H1 (cell line): Measurements from ENCODE around the gene RILPL1. TPM values are rescaled to one million over a fixed set of nuclear protein-coding genes. Genes with fewer than 3 reads are reported as not detected.
"Not testable (repeated sequence)": the region's sequence is repeated elsewhere in the genome, so short reads cannot be mapped to it uniquely, and the experiment has no call there.

Source experiments
- CTCF ChIA-PET: fragments of 300-600 bp; sonication (Branson Sonifier 250); formaldehyde crosslinking; loops from one replicate; lab custom pipeline; 2021; ENCODE audit not compliant: partially characterized antibody; lab: Charles Lee
- POLR2A ChIA-PET: fragments of 300-600 bp; sonication (Branson Sonifier 250); formaldehyde crosslinking; loops from one replicate; lab custom pipeline; 2021; ENCODE audit warnings: inconsistent platforms; ENCODE audit not compliant: partially characterized antibody; lab: Charles Lee
- DNase-seq, 2 experiments: peaks; one replicate each; pipeline versions ENCODE4 v3.0.0 to v3.0.0-alpha.2; 2010 to 2022; ENCODE audit warnings: low spot score in 2 of 2, low read depth in 1 of 2, mixed read lengths in 1 of 2
- FAIRE-seq: peaks from 2 replicates; lab custom pipeline; 2011; peaks lifted over from hg19 to GRCh38; lab: Jason Lieb, UNC
- H2AFZ ChIP-seq: 2 replicates; pipeline ENCODE4 v1.8.1; 2012; ENCODE audit warnings: low read length, inconsistent platforms
- H2AK5ac ChIP-seq: 2 replicates; pipeline ENCODE4 v1.6.1; 2013; ENCODE audit warnings: low read depth, low read length
- H2BK120ac ChIP-seq: replicated peaks from 2 replicates; pipeline ENCODE3; 2013; ENCODE audit warnings: low read depth, low read length, inconsistent platforms
- H2BK12ac ChIP-seq: 2 replicates; pipeline ENCODE4 v1.6.1; 2013; ENCODE audit warnings: low read depth, low read length
- H2BK15ac ChIP-seq: 2 replicates; pipeline ENCODE4 v1.6.1; 2013; ENCODE audit warnings: low read length
- H2BK20ac ChIP-seq: 2 replicates; pipeline ENCODE4 v1.6.1; 2013; ENCODE audit warnings: low read length
- H2BK5ac ChIP-seq: 2 replicates; pipeline ENCODE4 v1.6.1; 2013; ENCODE audit warnings: low read depth, low read length
- H3K14ac ChIP-seq: 2 replicates; pipeline ENCODE4 v1.6.1; 2013; ENCODE audit warnings: inconsistent platforms; ENCODE audit not compliant: insufficient read length
- H3K18ac ChIP-seq: 2 replicates; pipeline ENCODE4 v1.6.1; 2013; ENCODE audit warnings: low read length; ENCODE audit errors: extremely low read depth
- H3K23ac ChIP-seq: 2 replicates; pipeline ENCODE4 v1.6.1; 2013; ENCODE audit warnings: inconsistent platforms; ENCODE audit not compliant: insufficient read length
- H3K23me2 ChIP-seq: 2 replicates; pipeline ENCODE4 v1.6.1; 2013; ENCODE audit warnings: low read depth, low read length
- H3K27ac ChIP-seq: 2 replicates; pipeline ENCODE4 v1.6.1; 2011; ENCODE audit warnings: low read depth, low read length, inconsistent platforms
- H3K27me3 ChIP-seq, 4 experiments: replicated peaks in 1 of 4; 1 replicate in 1 of 4; 2 replicates in 3 of 4; pipeline versions ENCODE4 v1.6.1 to v1.8.1; 2011 to 2013; ENCODE audit warnings: low read length in 3 of 4, mild to moderate bottlenecking in 3 of 4, inconsistent platforms in 2 of 4, mixed read lengths in 2 of 4, moderate library complexity in 1 of 4; ENCODE audit not compliant: control insufficient read depth in 3 of 4, insufficient read depth in 3 of 4; ENCODE audit errors: extremely low read depth in 1 of 4
- H3K36me3 ChIP-seq, 4 experiments: 2 replicates each; pipeline versions ENCODE4 v1.6.1 to v1.8.1; 2011 to 2013; ENCODE audit warnings: mild to moderate bottlenecking in 4 of 4, low read length in 3 of 4, moderate library complexity in 2 of 4, control low read depth in 1 of 4, inconsistent platforms in 1 of 4; ENCODE audit not compliant: insufficient read depth in 4 of 4, control insufficient read depth in 2 of 4
- H3K4ac ChIP-seq: replicated peaks from 2 replicates; pipeline ENCODE3; 2013; ENCODE audit warnings: low read length, low read depth, mixed read lengths, inconsistent platforms; ENCODE audit not compliant: insufficient read length
- H3K4me1 ChIP-seq, 4 experiments: replicated peaks in 1 of 4; 1 replicate in 1 of 4; 2 replicates in 3 of 4; pipeline versions ENCODE4 v1.6.1 to v1.8.1; 2011 to 2013; ENCODE audit warnings: low read length in 3 of 4, inconsistent platforms in 2 of 4, mixed read lengths in 1 of 4; ENCODE audit not compliant: insufficient read depth in 4 of 4, control insufficient read depth in 3 of 4
- H3K4me2 ChIP-seq, 2 experiments: 2 replicates each; pipeline versions ENCODE4 v1.6.1 to v1.8.1; 2011 to 2013; ENCODE audit warnings: low read depth in 2 of 2, low read length in 2 of 2, control low read depth in 1 of 2, inconsistent platforms in 1 of 2, mild to moderate bottlenecking in 1 of 2; ENCODE audit not compliant: insufficient read depth in 1 of 2
- H3K4me3 ChIP-seq, 4 experiments: fragments of 200-600, 300-600 bp in 1 of 4; sonication (generic), shearing (Covaris generic), sonication (Bioruptor Twin) in 1 of 4; 2 replicates each; pipeline versions ENCODE4 v1.5.1 to v1.8.1; 2011 to 2016; ENCODE audit warnings: low read length in 4 of 4, low read depth in 3 of 4, control low read depth in 2 of 4, inconsistent platforms in 2 of 4, mild to moderate bottlenecking in 2 of 4, mixed read lengths in 1 of 4, moderate library complexity in 1 of 4; ENCODE audit not compliant: insufficient read depth in 2 of 4; ENCODE audit errors: extremely low read depth in 1 of 4
- H3K56ac ChIP-seq: replicated peaks from 2 replicates; pipeline ENCODE3; 2013; ENCODE audit warnings: low read depth, mild to moderate bottlenecking, mixed read lengths, low read length, inconsistent platforms; ENCODE audit not compliant: insufficient read length
- H3K79me1 ChIP-seq: 2 replicates; pipeline ENCODE4 v1.6.1; 2013; ENCODE audit warnings: low read depth, low read length, control low read depth
- H3K79me2 ChIP-seq, 2 experiments: 2 replicates each; pipeline versions ENCODE4 v1.6.1 to v1.8.1; 2012 to 2013; ENCODE audit warnings: low read length in 2 of 2, mild to moderate bottlenecking in 2 of 2, inconsistent platforms in 1 of 2; ENCODE audit not compliant: insufficient read depth in 2 of 2, control insufficient read depth in 1 of 2
- H3K9ac ChIP-seq, 4 experiments: replicated peaks in 1 of 4; 1 replicate in 1 of 4; 2 replicates in 3 of 4; pipeline versions ENCODE4 v1.6.1 to v1.8.1; 2011 to 2013; ENCODE audit warnings: low read depth in 3 of 4, low read length in 3 of 4, control low read depth in 2 of 4, mild to moderate bottlenecking in 2 of 4, moderate library complexity in 2 of 4, inconsistent platforms in 1 of 4; ENCODE audit errors: extremely low read depth in 1 of 4
- H3K9me3 ChIP-seq, 2 experiments: 2 replicates each; pipeline versions ENCODE4 v1.6.1 to v1.8.1; 2012 to 2013; ENCODE audit warnings: mild to moderate bottlenecking in 2 of 2, moderate library complexity in 2 of 2, control low read depth in 1 of 2, inconsistent platforms in 1 of 2, low read depth in 1 of 2, low read length in 1 of 2, mixed read lengths in 1 of 2; ENCODE audit not compliant: insufficient read depth in 2 of 2
- H4K20me1 ChIP-seq, 2 experiments: replicated peaks in 1 of 2; 2 replicates each; pipeline versions ENCODE3 to v1.8.1; 2011 to 2013; ENCODE audit warnings: inconsistent platforms in 2 of 2, low read length in 2 of 2, mild to moderate bottlenecking in 1 of 2; ENCODE audit not compliant: insufficient read depth in 2 of 2, control insufficient read depth in 1 of 2
- H4K5ac ChIP-seq: 2 replicates; pipeline ENCODE4 v1.6.1; 2013; ENCODE audit warnings: low read length, low read depth, mixed read lengths, inconsistent platforms; ENCODE audit not compliant: insufficient read length
- H4K8ac ChIP-seq: 2 replicates; pipeline ENCODE4 v1.8.0; 2013; ENCODE audit warnings: mild to moderate bottlenecking, moderate library complexity, low read length, inconsistent platforms; ENCODE audit not compliant: insufficient read depth; ENCODE audit errors: extremely low read depth
- H4K91ac ChIP-seq: replicated peaks from 2 replicates; pipeline ENCODE3; 2013; ENCODE audit warnings: low read length, mixed read lengths, inconsistent platforms; ENCODE audit not compliant: insufficient read length
- CEBPB ChIP-seq: IDR thresholded peaks from 2 replicates; pipeline ENCODE4 v1.6.1; 2012; ENCODE audit warnings: low read depth, low read length
- NRF1 ChIP-seq: IDR thresholded peaks from 2 replicates; pipeline ENCODE4 v1.6.1; 2011; ENCODE audit warnings: mild to moderate bottlenecking, low read depth, low read length, improper control_type of control experiment
- POLR2A ChIP-seq, 2 experiments: IDR thresholded peaks; 1 replicate in 1 of 2; 2 replicates in 1 of 2; pipeline ENCODE4 v1.6.1; 2011; ENCODE audit warnings: low read depth in 2 of 2, low read length in 2 of 2, mild to moderate bottlenecking in 2 of 2; ENCODE audit errors: control extremely low read depth in 1 of 2
- RNF2 ChIP-seq: fragments of 200-900, 300-1000 bp; sonication (generic); IDR thresholded peaks from 2 replicates; pipeline ENCODE4 v1.7.1; 2016; ENCODE audit warnings: borderline replicate concordance, low read depth, mild to moderate bottlenecking, antibody characterized with exemption, low read length; ENCODE audit not compliant: poor library complexity, severe bottlenecking; ENCODE audit errors: missing control alignments
- SAP30 ChIP-seq: fragments of 300-600 bp; sonication (generic); IDR thresholded peaks from 2 replicates; pipeline ENCODE4 v1.7.1; 2012; ENCODE audit warnings: low read length, moderate library complexity, mild to moderate bottlenecking, inconsistent platforms; ENCODE audit not compliant: insufficient read depth, insufficient replicate concordance
- TCF12 ChIP-seq: IDR thresholded peaks from 2 replicates; pipeline ENCODE4 v1.6.1; 2011; ENCODE audit warnings: low read depth, mild to moderate bottlenecking, low read length
- WGBS, 2 experiments: shearing (Covaris generic) in 1 of 2; methylation state at CpG; one replicate each; pipeline versions ENCODE4 v1.1.6 to v1.1.7; 2013 to 2015; ENCODE audit warnings: low lambda C conversion rate in 2 of 2, mixed read lengths in 2 of 2, inconsistent platforms in 1 of 2, low coverage in 1 of 2, missing lambda C conversion rate in 1 of 2; ENCODE audit not compliant: insufficient replicate concordance in 2 of 2, insufficient coverage in 1 of 2, insufficient read length in 1 of 2; ENCODE audit errors: extremely low coverage in 1 of 2, missing lambda C conversion rate in 1 of 2; 5-methylcytosine and 5-hydroxymethylcytosine counted together
- polyA plus RNA-seq, 7 experiments: library from polyadenylated mRNA; depleted of rRNA in 3 of 7; stranded (reverse) in 5 of 7; unstranded in 2 of 7; fragments of >200 nt in 5 of 7; fragments of 200-250 nt in 2 of 7; gene quantifications; 1 replicate in 5 of 7; 2 replicates in 1 of 7; 4 replicates in 1 of 7; pipeline versions ENCODE4 v1.2.1 to v1.2.3, GENCODE V29; 2011 to 2013; ENCODE audit warnings: missing spikeins in 2 of 7, mixed read lengths in 2 of 7
- total RNA-seq: library from RNA; stranded (reverse); fragmentation: NEBNext Ultra II Directional; extraction: Animal tissue kit (Norgen Biotek cat#: 25700); gene quantifications from 2 replicates; pipeline ENCODE4 v1.2.1, GENCODE V29; 2021

The RILPL1 gene
- total and polyA plus RNA-seq, 2 of the 8 experiments (the other 6 are each of a cell fraction or from before 2014, with no cell fraction given) = 6.7 to 9.4 TPM

GRCh38 chr12:123453165-123453564, 80.4 kb downstream of the RILPL1 start (continued):
- TF ChIP-seq RNF2 (no peak), TCF12 (no peak), CEBPB (no peak), SAP30 (no peak), NRF1 (no peak), POLR2A (IDR thresholded peaks at IDR 0.05; ENCODE audit: control extremely low read depth in 1 of 2, low read depth in 2 of 2, low read length in 2 of 2) (no peak)

- H3K27me3 ChIP-seq, H3K27ac ChIP-seq, H4K91ac ChIP-seq, H3K4me3 ChIP-seq, H3K4me1 ChIP-seq, H2BK5ac ChIP-seq, H3K36me3 ChIP-seq, H2BK15ac ChIP-seq, H3K9me3 ChIP-seq, H3K18ac ChIP-seq, POLR2A ChIA-PET, H2AFZ ChIP-seq, H3K4ac ChIP-seq, H2AK5ac ChIP-seq, H2BK20ac ChIP-seq, H4K8ac ChIP-seq, DNase-seq, H3K4me2 ChIP-seq, H3K79me1 ChIP-seq, H3K23me2 ChIP-seq, H3K56ac ChIP-seq, H2BK120ac ChIP-seq, H4K5ac ChIP-seq, H4K20me1 ChIP-seq, H3K23ac ChIP-seq, H2BK12ac ChIP-seq, H3K9ac ChIP-seq, H3K79me2 ChIP-seq, H3K14ac ChIP-seq, FAIRE-seq: not testable (repeated sequence)
- CTCF ChIA-PET = interaction anchor here (0.6 to 1.1 kb wide), 2 partner anchors 13 to 15 kb away, joined by 3 to 4 read pairs; no protein-coding TSS in a partner anchor
- WGBS, 2 experiments = 75% methylated on average over 1 of the region's 1 CpG; no CpG with 5 or more reads in 1 of the 2 experiments
These were observed 81.3 kb downstream of the RILPL1 start for GRCh38 chr12:123452276-123452550.
